ENCODE data around the gene HLA-DMB.

GRCh38 chr6:32938494-32938893 lies 2.3 kb downstream of the HLA-DMB start:
- TF ChIP-seq POLR2AphosphoS5 (IDR thresholded peaks at IDR 0.05; ENCODE audit: low read depth, low read length) (no peak), SPI1 (IDR thresholded peaks at IDR 0.05; ENCODE audit: low read depth, low read length) (no peak), POLR2A (IDR thresholded peaks at IDR 0.05; ENCODE audit: low read depth, low read length) (no peak), PAX5 (IDR thresholded peaks at IDR 0.05; ENCODE audit: insufficient read depth, low read length, severe bottlenecking) (no peak), TAF1 (IDR thresholded peaks at IDR 0.05; ENCODE audit: low read depth, low read length) (no peak), POU2F2 (IDR thresholded peaks at IDR 0.05; ENCODE audit: low read depth, low read length) (no peak)
